Choroid plexus epithelial cell (primary cell): ENCODE data around the gene ZC3H8.

ENCODE experiments used
- DNase-seq: peaks from one replicate; pipeline ENCODE4 v3.0.0-alpha.2; 2010; ENCODE audit warnings: low read depth
- H3K4me3 ChIP-seq: 2 replicates; pipeline ENCODE4 v1.5.1; 2011; ENCODE audit warnings: low read depth, mild to moderate bottlenecking, control low read depth, low read length, moderate library complexity
- CTCF ChIP-seq: conservative IDR thresholded peaks from 2 replicates; pipeline ENCODE4 v1.5.1; 2011; ENCODE audit warnings: low read depth, mild to moderate bottlenecking, control low read depth, inconsistent platforms, low read length, moderate library complexity

The ZC3H8 gene

GRCh38 chr2:112168422-112169124 is 86.3 kb downstream of the ZC3H8 start:
- no peak for TF ChIP-seq CTCF
- no peak overlapping the region for H3K4me3 ChIP-seq
- peak; percentile 67 for DNase-seq

DNA sequence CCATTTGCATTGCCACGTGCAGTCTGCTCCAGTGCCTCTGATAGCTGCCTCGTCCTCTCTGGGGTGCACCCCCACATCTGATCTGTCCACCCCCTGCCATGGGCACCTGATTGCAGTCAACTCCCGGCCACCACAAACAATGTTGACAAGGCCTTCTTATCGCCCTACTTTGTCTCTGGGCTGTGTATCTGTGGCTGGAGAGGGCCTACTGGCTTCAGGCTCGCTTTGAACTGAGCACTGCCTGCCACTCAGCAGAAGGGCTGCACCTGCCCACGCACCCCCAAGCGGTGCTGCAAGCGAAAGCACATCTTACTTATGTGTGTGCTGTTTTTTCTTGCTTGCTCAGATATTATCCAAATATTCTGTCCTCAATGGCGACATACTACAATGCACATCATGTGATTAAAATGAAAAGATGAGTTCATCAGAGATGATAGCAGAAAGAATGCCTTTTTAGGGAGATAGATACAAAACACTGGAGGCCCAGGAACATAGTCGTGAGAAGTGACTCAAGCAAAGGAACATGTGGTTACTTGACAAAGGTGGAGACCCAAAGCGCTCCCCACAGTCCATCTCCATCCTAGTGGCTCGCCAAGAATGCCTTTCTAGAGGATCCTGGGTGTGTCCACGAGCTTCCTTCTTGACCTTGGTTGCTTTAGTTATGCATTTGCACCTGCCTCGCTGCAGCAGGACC is 87.9 kb downstream of the ZC3H8 start:
- TF ChIP-seq CTCF, result no peak
- H3K4me3 ChIP-seq, result no peak overlapping the region
- no peak for DNase-seq

DNA sequence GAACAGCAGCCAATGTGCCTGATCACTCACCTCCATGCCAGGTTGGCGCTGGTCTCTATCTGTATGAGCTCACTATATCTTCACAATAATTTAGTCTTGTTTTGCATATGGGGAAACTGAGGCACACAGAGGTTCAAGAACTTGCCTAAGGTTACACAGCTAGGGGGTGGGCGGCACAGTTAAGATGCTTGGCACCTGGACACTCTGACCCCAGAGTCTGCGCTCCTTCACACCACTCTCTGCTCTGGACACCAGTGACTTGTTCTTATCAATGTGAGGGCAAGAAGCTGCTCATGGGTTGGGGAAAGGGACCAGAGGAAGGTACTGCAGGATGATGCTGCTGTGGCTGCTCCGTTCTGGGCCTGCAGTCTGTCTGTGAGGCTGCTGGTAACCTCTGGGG is 89.5 kb downstream of the ZC3H8 start:
- H3K4me3 ChIP-seq, result no peak overlapping the region
- TF ChIP-seq CTCF, result no peak
- no peak for DNase-seq

- no peak for DNase-seq
- H3K4me3 ChIP-seq, result no peak overlapping the region
- TF ChIP-seq CTCF, result no peak
Observed at GRCh38 chr2:112164876-112165275, 90.0 kb downstream of the ZC3H8 start.

DNA sequence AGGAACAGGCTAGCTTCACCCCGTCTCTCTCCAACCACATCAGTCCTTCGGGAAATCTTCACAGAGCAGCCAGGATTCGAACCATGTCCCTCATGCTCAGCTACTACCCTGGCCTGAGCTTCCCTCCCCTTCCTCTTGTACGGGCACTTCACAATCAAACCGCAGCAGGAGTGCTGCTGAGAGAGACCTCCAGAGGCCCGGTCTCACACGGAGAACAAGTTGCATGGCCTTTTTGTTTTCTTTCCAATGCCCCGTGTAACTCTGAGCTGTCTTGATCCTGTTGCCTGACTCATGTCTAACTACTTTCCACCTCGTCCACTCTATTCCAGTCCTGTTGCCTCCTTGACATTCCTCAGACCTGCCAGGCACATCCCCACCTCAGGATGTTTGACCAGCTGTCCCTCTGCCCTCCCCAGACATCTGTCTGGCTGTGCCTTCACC is 91.3 kb downstream of the ZC3H8 start:
- peak; percentile 35 for DNase-seq
- no peak overlapping the region for H3K4me3 ChIP-seq
- TF ChIP-seq CTCF, result no peak

- no peak overlapping the region for H3K4me3 ChIP-seq
- TF ChIP-seq CTCF, result no peak
- DNase-seq, result no peak
Observed at GRCh38 chr2:112162956-112163355, 91.9 kb downstream of the ZC3H8 start.

DNA sequence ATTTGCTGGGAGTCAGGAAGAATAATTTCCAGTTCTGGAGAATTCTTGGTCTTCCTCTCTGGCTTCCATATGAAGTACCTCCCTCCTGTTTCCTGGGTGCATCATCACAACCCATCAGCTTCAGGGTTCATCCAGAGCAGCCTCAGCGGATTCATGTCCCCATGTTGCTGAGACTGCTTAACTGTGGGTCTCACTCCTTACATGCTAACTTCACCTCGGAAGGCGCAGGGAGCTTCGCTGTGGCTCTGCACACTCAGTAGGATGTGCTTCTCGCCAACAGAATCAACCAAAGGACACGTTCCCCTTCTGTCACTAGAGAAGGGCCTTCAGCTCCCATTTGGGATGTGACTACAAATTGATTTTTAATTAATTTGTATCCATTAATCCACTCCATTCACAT is 92.5 kb downstream of the ZC3H8 start:
- no peak for DNase-seq
- H3K4me3 ChIP-seq, result no peak overlapping the region
- TF ChIP-seq CTCF, result no peak
